Liver (tissue), 9 donors: ENCODE results near the gene OPRL1. TPM values are rescaled to one million over a fixed set of nuclear protein-coding genes. Genes with fewer than 3 reads are reported as not detected.

Experiments used
- DNase-seq: peaks from one replicate; pipeline ENCODE4 v3.0.0-alpha.2; 2017; ENCODE audit warnings: low spot score
- H3K27ac ChIP-seq, 2 donors: one replicate each; pipeline ENCODE4 v1.7.0; 2013; ENCODE audit warnings: inconsistent platforms in 2 of 2, low read length in 2 of 2, control low read depth in 1 of 2, low read depth in 1 of 2, mild to moderate bottlenecking in 1 of 2
- H3K27me3 ChIP-seq, 4 donors: one replicate each; pipeline versions ENCODE4 v1.6.1 to v1.7.0; 2013; ENCODE audit warnings: low read length in 3 of 4, inconsistent platforms in 1 of 4, mild to moderate bottlenecking in 1 of 4, moderate library complexity in 1 of 4; ENCODE audit not compliant: control insufficient read depth in 4 of 4, insufficient read depth in 4 of 4
- H3K36me3 ChIP-seq, 4 donors: one replicate each; pipeline versions ENCODE4 v1.6.1 to v1.7.0; 2013; ENCODE audit warnings: low read length in 3 of 4, mild to moderate bottlenecking in 3 of 4, low read depth in 1 of 4, moderate library complexity in 1 of 4; ENCODE audit not compliant: control insufficient read depth in 4 of 4, insufficient read depth in 3 of 4
- H3K4me1 ChIP-seq, 4 donors: one replicate each; pipeline versions ENCODE4 v1.6.1 to v1.7.0; 2013; ENCODE audit warnings: low read length in 3 of 4, mild to moderate bottlenecking in 3 of 4, moderate library complexity in 1 of 4; ENCODE audit not compliant: control insufficient read depth in 4 of 4, insufficient read depth in 4 of 4
- H3K4me3 ChIP-seq, 3 donors: one replicate each; pipeline versions ENCODE4 v1.6.1 to v1.7.0; 2013; ENCODE audit warnings: low read length in 3 of 3, control low read depth in 1 of 3, low read depth in 1 of 3, mild to moderate bottlenecking in 1 of 3
- H3K9ac ChIP-seq, 2 donors: one replicate each; pipeline ENCODE4 v1.7.0; 2013; ENCODE audit warnings: low read length in 2 of 2, mild to moderate bottlenecking in 2 of 2, moderate library complexity in 2 of 2, control low read depth in 1 of 2, low read depth in 1 of 2
- H3K9me3 ChIP-seq, 4 donors: one replicate each; pipeline versions ENCODE4 v1.6.1 to v1.7.0; 2013; ENCODE audit warnings: low read length in 3 of 4; ENCODE audit not compliant: control insufficient read depth in 4 of 4
- EGR1 ChIP-seq, 2 donors: IDR thresholded peaks; 2 replicates each; pipeline ENCODE4 v1.6.1; 2016 to 2018; ENCODE audit warnings: antibody characterized with exemption in 2 of 2, low read depth in 2 of 2
- FOXA1 ChIP-seq: IDR thresholded peaks from 2 replicates; pipeline ENCODE4 v1.6.1; 2016; ENCODE audit warnings: antibody characterized with exemption
- FOXA2 ChIP-seq: IDR thresholded peaks from 2 replicates; pipeline ENCODE4 v1.6.1; 2016; ENCODE audit warnings: antibody characterized with exemption
- HNF4A ChIP-seq, 2 donors: conservative IDR thresholded peaks; 2 replicates each; pipeline ENCODE4 v1.6.1; 2016; ENCODE audit warnings: antibody characterized with exemption in 2 of 2, mild to moderate bottlenecking in 2 of 2
- HNF4G ChIP-seq: IDR thresholded peaks from 2 replicates; pipeline ENCODE4 v1.6.1; 2016; ENCODE audit warnings: antibody characterized with exemption
- JUND ChIP-seq, 2 donors: IDR thresholded peaks; 2 replicates each; pipeline ENCODE4 v1.6.1; 2016; ENCODE audit warnings: antibody characterized with exemption in 2 of 2
- MAX ChIP-seq: IDR thresholded peaks from 2 replicates; pipeline ENCODE4 v1.6.1; 2016; ENCODE audit warnings: antibody characterized with exemption
- NR2F2 ChIP-seq: IDR thresholded peaks from 2 replicates; pipeline ENCODE4 v1.6.1; 2016; ENCODE audit warnings: antibody characterized with exemption
- RXRA ChIP-seq, 2 donors: IDR thresholded peaks; 2 replicates each; pipeline ENCODE4 v1.6.1; 2017 to 2018; ENCODE audit warnings: antibody characterized with exemption in 2 of 2, mild to moderate bottlenecking in 1 of 2
- YY1 ChIP-seq: IDR thresholded peaks from 2 replicates; pipeline ENCODE4 v1.6.1; 2016; ENCODE audit warnings: antibody characterized with exemption, mild to moderate bottlenecking
- ZBTB33 ChIP-seq: IDR thresholded peaks from 2 replicates; pipeline ENCODE4 v1.6.1; 2016; ENCODE audit warnings: antibody characterized with exemption
- WGBS: extraction: QIAGEN DNeasy Blood & Tissue Kit; methylation state at CpG from one replicate; pipeline ENCODE4 v1.1.7; 2013; 5-methylcytosine and 5-hydroxymethylcytosine counted together
- polyA plus RNA-seq, 2 donors: library from polyadenylated mRNA; stranded (reverse) in 1 of 2; unstranded in 1 of 2; fragments of 200-250 nt in 1 of 2; fragments of >200 nt in 1 of 2; fragmentation: Nextera tagmentation in 1 of 2; extraction: Ambion mirVana in 1 of 2; gene quantifications; one replicate each; pipeline versions ENCODE4 v1.2.1 to v1.2.3, GENCODE V29; 2013 to 2015
- total RNA-seq, 2 donors: library from RNA; depleted of rRNA; stranded (reverse); fragments of >200 nt; gene quantifications; one replicate each; pipeline ENCODE4 v1.2.3, GENCODE V29; 2014
- TF ChIP-seq, protein P1 (sequence below): IDR thresholded peaks from 2 replicates; pipeline ENCODE4 v1.6.1; 2016; ENCODE audit warnings: antibody characterized with exemption
- TF ChIP-seq, protein P2 (sequence below): IDR thresholded peaks from 2 replicates; pipeline ENCODE4 v1.6.1; 2016; ENCODE audit warnings: antibody characterized with exemption, mild to moderate bottlenecking
- donor health status: healthy.
- donor health status: healthy.
- donor health status: healthy.
- donor health status: healthy.
- donor health status: healthy.

The OPRL1 gene
- total and polyA plus RNA-seq, 4 donors, result 0.04 to 0.79 (median 0.35) TPM

DNA sequence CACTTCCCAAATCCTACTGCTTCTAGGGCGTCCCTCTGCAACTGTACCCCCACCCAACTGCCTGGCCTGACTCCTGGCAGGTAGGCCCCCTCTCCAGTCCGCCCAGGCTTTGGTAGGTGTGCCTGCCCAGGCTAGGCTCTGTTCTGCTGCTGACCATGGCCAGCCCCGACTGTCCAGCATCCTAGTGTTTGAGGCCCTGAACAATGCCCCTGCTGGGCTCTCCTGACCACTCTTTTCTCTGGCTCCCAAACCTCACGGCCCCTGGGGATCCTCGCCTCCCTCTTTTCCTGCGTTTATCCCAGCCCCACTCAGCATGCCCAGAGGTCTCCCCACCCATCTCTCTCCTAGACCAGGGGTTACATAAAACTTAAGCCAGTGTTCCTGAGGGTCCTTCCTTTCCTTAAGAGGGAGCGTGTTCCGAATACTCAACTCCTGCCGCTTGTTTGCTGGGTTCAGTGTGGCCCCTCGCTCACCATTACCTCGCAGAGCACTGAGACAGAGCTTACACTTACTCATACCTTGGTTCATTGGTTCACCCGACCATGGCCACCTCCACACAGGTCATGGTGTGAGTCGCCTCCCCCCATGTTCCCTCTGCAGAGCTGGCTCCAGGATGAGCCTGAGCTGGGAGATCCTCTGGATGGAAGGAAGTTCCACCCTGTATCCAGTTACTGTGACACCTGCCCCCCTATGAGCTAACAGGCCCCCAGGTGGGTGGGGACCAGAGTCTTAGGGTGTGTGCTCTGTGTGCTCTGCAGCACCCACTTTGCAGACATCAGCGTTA lies 63.3 kb downstream of the OPRL1 start:
- Histone ChIP-seq H3K36me3 (no peaks in the 10 kb centered on the region), H3K27ac (no peak overlapping the region), H3K4me1 (no peaks in the 10 kb centered on the region), H3K9ac (no peak overlapping the region), H3K27me3 (no peaks in the 10 kb centered on the region), H3K9me3 (peaks cover 0 to 5% (median 4%) of the 10 kb centered on the region in 4 donors), H3K4me3 (no peak overlapping the region)
- TF ChIP-seq RXRA (IDR thresholded peaks at IDR 0.05) (no peak), JUND (IDR thresholded peaks at IDR 0.05) (no peak), YY1 (no peak), ZBTB33 (no peak), FOXA2 (no peak), EGR1 (IDR thresholded peaks at IDR 0.05; ENCODE audit: low read depth in 2 of 2) (no peak), HNF4A (conservative IDR thresholded peaks at IDR 0.05) (no peak), NR2F2 (no peak)
- TF ChIP-seq, protein P1, sequence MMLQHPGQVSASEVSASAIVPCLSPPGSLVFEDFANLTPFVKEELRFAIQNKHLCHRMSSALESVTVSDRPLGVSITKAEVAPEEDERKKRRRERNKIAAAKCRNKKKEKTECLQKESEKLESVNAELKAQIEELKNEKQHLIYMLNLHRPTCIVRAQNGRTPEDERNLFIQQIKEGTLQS, result no peak
- WGBS, result 81% methylated on average over 14 of the region's 14 CpGs
- no peak for DNase-seq

- Histone ChIP-seq H3K9me3 (peaks cover 0 to 5% (median 4%) of the 10 kb centered on the region in 4 donors), H3K4me1 (no peaks in the 10 kb centered on the region), H3K4me3 (no peak overlapping the region), H3K27me3 (no peaks in the 10 kb centered on the region), H3K36me3 (no peaks in the 10 kb centered on the region), H3K27ac (no peak overlapping the region), H3K9ac (no peak overlapping the region)
- TF ChIP-seq RXRA (IDR thresholded peaks at IDR 0.05), result no peak
- no peak for TF ChIP-seq FOXA1
- TF ChIP-seq HNF4G, result no peak
- TF ChIP-seq YY1, result no peak
- WGBS, result 88% methylated on average over 8 of the region's 8 CpGs
- no peak for DNase-seq
These were observed 64.4 kb downstream of the OPRL1 start for GRCh38 chr20:64144144-64144912.

DNA sequence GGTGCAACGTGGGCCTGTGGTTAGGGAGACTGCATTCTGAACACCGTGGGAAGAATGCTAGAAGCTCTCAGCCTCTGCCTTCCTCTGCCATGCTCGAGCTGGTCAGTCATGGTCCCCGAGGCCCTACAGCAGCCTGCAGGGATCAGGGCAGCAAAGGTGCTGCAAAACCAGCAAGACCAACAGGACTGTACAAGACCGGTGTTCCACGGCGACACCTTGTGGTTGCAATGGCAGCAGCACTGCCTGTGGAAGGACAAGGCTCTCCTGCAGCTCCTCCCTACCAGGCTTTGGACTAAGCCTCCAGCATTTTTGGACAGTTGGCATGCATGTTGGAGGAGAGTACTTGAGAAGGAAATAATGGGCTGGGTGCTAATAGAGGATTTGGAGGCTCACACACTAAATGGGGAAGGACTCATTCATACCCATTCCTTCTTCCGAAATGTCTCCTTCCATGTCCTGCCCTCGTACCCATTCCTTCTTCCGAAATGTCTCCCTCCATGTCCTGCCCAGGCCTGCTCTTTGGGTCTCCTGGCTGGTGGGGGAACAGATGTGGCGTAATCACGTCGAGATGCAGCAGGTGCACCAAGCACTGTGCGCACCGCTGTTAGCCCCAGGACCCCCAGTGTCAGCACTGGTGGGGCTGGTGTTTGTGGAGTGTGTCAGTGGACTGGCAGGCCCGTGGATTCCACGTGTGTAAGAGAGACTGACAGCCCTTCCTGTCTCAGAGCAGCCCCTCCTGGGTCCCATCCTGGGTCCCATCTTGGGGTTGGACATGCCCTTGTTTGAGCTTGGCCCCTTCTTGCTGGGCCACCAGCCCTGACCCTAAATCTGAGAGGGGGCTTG lies 65.8 kb downstream of the OPRL1 start:
- peaks cover 0 to 5% (median 4%) of the 10 kb centered on the region in 4 donors for H3K9me3 ChIP-seq
- no peak overlapping the region for H3K4me3 ChIP-seq
- H3K27ac ChIP-seq, result no peak overlapping the region
- no peak for DNase-seq
- TF ChIP-seq, protein P2, sequence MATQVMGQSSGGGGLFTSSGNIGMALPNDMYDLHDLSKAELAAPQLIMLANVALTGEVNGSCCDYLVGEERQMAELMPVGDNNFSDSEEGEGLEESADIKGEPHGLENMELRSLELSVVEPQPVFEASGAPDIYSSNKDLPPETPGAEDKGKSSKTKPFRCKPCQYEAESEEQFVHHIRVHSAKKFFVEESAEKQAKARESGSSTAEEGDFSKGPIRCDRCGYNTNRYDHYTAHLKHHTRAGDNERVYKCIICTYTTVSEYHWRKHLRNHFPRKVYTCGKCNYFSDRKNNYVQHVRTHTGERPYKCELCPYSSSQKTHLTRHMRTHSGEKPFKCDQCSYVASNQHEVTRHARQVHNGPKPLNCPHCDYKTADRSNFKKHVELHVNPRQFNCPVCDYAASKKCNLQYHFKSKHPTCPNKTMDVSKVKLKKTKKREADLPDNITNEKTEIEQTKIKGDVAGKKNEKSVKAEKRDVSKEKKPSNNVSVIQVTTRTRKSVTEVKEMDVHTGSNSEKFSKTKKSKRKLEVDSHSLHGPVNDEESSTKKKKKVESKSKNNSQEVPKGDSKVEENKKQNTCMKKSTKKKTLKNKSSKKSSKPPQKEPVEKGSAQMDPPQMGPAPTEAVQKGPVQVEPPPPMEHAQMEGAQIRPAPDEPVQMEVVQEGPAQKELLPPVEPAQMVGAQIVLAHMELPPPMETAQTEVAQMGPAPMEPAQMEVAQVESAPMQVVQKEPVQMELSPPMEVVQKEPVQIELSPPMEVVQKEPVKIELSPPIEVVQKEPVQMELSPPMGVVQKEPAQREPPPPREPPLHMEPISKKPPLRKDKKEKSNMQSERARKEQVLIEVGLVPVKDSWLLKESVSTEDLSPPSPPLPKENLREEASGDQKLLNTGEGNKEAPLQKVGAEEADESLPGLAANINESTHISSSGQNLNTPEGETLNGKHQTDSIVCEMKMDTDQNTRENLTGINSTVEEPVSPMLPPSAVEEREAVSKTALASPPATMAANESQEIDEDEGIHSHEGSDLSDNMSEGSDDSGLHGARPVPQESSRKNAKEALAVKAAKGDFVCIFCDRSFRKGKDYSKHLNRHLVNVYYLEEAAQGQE, result no peak
- TF ChIP-seq JUND (IDR thresholded peaks at IDR 0.05) (no peak), YY1 (no peak), RXRA (IDR thresholded peaks at IDR 0.05) (no peak), MAX (no peak)
- no peaks in the 10 kb centered on the region for H3K27me3 ChIP-seq
- H3K4me1 ChIP-seq, result no peaks in the 10 kb centered on the region
- WGBS, result 93% methylated on average over 17 of the region's 17 CpGs
- no peaks in the 10 kb centered on the region for H3K36me3 ChIP-seq
- H3K9ac ChIP-seq, result no peak overlapping the region
